Lower leg skin (tissue), 3 donors: ENCODE results near the gene POLR3G.

ENCODE experiments used
- POLR2A ChIP-seq, 2 donors: fragments of 450-650 bp; IDR thresholded peaks; one replicate each; pipeline ENCODE4 v1.6.1; 2016 to 2017; ENCODE audit warnings: antibody characterized with exemption in 2 of 2, mild to moderate bottlenecking in 1 of 2, moderate library complexity in 1 of 2
- TF ChIP-seq, protein P1 (sequence below), 3 donors: fragments of 450-650 bp; IDR thresholded peaks; one replicate each; pipeline ENCODE4 v1.5.1; 2016; ENCODE audit warnings: antibody characterized with exemption in 3 of 3, mild to moderate bottlenecking in 3 of 3, moderate library complexity in 2 of 3

DNA sequence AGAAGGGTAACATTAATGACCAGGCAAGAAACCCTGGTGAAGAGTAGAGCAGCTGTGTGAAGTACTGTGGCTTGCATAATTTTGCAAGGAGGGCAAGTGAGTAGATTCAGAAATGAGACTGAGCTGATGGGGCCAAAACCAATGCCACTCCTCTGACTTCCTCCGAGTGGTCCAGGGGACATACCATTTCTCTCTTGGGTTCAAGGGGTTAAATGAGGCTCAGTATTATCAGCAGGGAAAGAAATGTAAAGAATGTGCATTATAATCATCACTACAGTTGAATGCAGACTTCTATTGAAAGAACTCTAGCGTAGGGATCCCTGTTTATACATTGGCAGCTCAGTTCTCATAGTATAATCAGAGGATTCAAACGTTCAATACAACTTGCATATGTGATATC lies 9.9 kb downstream of the POLR3G start:
- TF ChIP-seq POLR2A (IDR thresholded peaks at IDR 0.05): no peak
- TF ChIP-seq, protein P1, sequence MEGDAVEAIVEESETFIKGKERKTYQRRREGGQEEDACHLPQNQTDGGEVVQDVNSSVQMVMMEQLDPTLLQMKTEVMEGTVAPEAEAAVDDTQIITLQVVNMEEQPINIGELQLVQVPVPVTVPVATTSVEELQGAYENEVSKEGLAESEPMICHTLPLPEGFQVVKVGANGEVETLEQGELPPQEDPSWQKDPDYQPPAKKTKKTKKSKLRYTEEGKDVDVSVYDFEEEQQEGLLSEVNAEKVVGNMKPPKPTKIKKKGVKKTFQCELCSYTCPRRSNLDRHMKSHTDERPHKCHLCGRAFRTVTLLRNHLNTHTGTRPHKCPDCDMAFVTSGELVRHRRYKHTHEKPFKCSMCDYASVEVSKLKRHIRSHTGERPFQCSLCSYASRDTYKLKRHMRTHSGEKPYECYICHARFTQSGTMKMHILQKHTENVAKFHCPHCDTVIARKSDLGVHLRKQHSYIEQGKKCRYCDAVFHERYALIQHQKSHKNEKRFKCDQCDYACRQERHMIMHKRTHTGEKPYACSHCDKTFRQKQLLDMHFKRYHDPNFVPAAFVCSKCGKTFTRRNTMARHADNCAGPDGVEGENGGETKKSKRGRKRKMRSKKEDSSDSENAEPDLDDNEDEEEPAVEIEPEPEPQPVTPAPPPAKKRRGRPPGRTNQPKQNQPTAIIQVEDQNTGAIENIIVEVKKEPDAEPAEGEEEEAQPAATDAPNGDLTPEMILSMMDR (IDR thresholded peaks at IDR 0.05): no peak
